ENCODE data around the gene EXOC6B.

Gene EXOC6B

DNA sequence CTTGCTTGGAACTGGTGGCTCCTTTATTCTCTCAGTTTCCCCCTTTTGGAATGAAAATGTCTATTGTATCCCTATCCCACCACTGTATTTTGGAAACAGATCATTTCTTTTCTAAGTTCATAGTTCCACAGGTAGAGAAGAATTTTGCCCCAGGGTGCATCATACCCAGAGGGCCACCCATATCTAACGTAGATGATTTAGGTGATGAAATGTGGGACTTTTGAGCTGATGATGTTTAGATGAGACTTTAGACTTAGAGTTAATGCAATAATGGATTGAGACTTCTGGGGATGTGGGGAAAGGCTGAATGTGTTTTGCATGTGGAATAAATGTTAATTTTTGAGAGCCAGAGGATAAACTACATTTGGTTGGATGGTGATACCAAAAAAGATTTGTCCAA, 570.3 kb downstream of the EXOC6B start:
- no peak for DNase-seq

DNA sequence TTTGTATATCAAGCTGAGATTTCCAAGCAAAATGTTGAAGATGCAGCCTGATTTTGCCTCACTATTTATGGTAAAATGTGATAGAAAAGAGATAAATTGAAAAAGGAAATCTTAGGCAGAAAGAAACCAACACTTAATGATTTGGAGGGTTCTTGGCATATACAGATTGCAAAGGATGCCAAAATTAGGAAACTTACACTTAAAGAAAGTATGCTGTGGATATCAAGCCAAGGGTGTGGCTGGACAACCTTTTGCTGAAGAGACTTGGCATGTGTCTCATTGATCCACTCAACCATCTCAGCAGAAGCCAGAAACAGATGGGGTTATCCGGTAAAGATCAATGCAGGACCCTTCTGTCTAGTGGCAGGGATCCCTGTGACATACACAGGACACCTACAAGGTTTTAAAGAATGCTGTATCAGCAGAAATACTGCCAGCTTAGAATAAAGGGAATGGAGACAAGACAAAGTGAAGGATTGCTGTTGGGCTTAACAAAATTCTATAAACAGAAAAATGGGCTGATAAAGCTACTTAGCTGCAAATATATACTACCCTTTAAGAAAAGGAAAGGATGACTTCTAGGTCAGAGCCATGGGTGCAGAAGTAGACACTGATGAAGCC, 570.9 kb downstream of the EXOC6B start:
- no peak for DNase-seq

DNA sequence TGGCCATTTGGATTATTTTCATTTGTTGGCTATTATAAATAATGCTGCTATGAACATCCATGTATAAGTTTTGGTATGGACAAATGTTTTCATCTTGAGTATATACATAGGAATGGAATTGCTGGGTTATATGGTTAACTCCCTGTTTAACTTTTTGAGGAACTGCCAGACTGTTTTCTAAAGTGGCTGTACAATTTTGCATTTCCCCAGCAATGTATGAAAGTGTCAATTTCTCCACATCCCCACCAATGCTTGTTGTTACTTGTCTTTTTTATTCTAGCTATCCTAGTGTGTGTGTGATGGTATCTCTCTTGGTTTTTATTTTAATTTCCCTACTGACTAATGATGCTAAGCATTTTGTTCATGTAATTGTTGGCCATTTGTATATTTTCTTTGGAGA, 587.5 kb downstream of the EXOC6B start:
- no peak for DNase-seq

DNA sequence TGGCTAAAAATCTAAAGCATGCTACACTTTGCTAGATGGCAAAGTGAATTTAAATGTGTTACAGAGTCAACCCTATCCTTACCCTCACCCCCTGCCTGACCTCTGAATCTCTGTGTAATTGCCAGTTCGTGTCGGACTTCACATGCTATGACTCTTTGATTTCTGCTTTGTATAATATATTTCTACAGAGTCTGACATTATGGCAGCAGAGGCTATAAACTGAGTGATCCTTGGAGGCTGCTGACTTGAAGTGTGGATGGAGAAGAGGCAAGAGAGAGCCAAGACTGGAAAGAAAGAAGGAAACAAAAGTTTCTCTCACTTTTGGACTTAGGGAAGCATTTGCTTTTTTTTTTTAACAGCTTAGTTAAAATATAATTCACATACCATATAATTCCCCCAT, 588.3 kb downstream of the EXOC6B start:
- DNase-seq, result no peak

DNA sequence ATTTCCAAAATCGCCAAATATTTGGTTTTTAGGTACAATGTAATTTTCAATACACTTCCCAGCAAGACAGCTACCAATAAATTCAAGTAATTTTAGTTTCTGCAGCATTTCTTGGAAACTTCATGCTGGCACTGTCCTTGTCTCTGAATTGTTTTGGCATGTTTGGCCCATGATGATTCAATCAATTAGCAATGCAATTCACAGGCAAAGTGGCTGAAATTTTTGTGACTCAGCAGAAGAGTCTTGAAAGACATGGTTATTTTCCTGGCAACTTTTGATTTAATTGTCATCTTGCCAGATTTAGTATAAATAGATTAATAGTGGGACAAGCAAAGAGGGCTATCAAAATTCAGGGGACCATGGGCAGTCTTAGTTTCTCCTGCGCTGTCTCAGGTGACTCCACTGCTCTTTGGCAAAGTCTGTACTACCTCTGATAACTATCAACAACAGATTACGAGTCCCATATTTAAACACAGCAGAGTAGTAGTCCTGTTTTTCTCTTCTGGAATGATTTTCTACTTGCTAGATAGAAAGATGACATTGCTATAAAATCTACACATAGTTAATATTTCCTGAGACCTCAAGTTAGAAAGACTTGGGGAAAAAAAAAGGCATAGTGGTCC, 589.3 kb downstream of the EXOC6B start:
- no peak for DNase-seq

DNA sequence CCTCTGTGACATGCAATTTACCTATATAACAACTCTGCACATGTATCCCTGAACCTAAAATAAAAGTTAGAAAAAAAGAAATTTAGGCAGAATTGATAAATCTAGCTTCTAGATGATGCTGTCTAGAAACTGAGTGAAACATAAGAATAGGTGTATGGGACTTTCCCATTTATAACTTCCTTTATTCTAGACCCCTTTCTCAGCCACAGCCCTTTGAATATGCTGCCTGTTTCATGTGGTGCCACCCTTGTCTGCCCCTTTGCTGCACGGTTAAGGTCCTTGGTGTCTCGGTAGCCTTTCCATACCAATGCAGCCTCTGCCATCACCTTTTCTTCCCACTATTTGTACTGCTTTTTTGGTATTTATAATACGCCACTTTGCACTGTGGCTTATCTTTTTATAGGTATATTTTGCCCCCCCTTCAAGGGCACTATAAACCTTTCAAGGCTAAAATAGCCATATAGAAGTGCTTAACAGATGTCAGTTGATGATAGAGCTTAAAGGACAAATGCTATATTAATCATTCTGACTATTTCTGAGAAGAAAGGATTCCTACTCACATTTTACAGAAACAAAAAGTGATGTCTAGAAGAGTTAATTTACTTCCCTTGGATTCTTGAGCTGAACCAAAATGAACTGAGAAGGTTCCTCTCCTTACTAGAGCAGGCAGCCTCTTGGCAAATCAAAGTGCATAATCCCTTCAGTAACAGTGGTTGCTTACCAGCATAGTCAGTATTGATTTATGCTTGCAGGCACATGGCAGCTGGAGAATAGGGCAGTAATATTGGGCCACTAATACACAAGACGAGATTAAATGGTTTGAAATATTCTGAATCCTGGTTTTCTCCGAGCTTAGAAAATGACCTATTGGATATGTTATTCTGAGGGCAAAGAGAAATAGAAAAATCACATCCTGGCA, 590.1 kb downstream of the EXOC6B start:
- no peak for DNase-seq

DNA sequence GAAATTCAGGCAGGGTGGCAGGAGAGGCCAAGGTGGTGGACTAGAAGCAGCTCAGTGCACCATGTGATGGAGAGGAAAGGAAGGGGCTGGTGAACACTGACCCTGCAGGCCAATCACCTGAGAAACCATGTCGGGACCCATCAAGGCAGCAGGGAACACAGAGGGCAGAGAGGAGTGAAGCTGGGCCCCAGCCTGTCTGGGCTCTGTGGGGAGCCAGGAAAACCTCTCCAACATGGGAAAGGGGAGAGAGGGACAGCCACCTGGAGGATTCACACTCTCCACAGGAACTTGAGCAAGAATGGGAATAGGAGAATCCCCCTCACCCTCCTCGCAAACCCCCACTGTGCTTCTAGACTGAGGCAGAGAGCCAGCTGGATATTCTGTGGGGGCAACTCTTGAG, 592.6 kb downstream of the EXOC6B start:
- DNase-seq, result no peak

DNA sequence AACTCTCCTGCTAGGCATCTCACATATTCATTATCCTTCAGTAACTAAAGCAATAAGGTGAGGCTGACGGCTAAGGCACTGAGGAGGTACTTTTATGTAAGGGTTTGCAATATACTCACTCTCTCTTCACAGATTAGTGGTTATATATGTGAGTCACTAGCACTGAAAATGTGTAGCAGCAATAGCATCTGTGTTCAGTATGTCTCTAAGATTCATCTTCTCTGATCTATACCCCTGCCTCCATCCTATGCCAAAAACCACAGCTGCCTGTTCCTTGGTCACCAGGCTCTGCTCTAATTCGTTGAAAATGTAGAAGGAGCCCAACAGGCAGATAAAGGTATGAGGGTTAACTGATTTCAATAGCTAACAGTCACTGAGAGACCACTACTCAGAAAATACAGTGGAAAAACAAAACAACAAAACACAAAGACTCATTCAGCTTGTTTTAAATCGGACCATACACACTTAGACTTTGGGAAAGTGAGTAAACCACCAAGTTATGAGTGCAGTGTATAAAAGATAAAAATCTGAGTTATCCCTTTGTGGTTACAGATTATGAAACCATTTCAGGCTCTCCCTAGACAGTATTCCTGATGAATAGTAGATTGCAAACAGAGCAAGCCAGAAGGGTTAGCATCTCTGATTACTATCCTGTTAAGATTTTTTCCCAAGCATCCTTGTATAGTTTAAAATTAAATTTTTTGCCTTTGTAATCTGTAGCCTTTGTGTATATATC, 602.8 kb downstream of the EXOC6B start:
- DNase-seq, result no peak

DNA sequence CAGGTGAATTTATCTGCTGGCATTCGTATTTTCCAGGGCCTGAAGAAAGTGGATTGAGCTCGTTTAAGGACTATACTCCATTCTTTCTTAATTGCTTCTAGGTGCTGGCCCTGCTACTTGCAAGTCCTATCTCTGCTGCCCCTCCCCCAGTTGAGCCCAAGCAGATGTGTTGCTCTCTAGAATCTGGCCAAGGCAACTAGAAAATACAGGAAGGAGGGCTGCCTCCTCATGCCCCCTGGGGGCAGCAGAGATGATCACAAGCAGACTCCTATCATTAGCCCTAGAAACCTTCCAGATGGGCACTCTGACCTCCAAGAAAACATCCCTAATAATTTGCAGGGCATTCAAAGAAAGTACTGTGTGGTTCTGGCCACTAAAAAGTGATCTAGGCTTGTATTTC, 605.7 kb downstream of the EXOC6B start:
- DNase-seq, result no peak

DNA sequence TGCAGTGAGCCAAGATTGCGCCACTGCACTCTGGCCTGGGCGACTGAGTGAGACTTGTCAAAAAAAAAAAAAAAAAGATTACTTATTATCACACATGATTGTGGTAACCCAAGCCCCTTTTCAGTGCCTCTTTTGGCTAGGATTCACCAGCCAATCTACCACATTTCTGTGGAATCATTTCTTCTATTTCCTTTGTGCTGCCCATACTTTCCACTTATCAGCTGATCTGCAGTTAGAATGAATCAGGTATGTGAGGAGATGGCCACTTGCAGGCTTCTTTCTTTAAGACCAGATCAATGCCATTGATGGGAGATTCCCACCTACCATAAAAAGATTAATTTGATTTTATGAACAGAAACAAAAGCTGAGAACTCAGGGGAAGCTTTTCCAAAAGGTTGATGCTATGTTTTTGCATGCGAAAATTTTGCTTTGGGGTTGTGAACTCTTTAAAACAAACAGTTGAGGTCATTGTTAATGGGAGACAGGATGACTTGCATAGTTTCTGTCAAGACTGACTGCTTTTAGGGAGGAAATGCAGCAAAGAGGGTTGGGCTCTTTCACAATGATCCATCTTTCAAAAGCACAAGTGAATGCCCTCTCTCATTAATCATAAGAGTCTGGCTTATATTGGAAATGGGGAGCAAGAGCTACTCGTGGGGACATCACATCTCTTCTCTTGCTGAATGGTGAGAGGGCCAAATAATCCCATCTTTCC, 611.2 kb downstream of the EXOC6B start:
- no peak for DNase-seq

DNA sequence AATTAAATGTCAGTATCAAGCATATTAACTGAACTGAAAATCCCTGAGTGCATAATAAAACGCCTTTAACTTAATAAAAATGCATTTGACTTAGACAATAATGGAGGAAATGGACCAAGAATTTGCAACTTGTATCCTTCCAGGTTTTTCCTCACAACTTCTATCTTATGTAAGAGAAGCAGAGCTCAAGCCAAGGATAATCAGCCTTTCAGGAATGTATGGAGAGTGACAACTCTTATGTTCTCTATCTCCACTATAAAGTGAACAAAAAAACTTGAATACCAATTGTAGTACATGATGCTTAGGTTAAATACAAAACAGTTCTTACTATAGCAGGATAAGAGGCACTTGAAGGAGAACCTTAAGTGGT, 613.4 kb downstream of the EXOC6B start:
- no peak for DNase-seq

DNA sequence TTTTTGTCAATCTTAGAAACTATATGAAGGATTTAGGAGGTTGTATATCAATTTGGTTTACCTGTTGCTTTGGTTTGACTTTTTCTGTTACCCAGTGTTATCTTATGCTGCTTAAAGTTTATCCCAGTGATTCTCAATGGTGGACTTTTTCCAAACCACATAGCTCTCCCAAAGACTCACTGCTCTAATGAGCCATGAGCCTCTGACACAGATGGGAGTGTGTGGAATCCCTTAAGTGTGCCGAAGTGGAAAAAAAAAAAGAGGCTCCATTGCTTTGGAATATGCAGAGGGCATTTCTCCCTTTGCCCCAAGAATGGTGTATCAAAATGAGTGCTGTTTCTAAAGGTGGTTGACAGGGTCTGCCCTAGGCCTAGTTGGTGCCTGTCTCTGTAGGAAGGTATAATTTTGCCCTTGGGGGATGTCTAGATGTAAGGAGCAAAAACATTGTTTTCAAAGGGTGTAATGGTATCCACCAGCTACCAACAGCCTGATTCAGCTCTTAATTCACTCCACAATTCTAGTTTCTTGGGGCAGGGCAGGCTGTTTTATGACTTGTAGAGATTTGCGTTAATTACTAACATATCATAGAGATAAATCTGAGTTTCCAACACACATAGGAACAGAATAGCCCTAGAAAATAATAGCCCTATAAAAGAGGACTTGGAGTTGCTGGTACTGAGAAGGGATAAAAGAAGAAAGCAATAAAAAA, 613.9 kb downstream of the EXOC6B start:
- no peak for DNase-seq

DNA sequence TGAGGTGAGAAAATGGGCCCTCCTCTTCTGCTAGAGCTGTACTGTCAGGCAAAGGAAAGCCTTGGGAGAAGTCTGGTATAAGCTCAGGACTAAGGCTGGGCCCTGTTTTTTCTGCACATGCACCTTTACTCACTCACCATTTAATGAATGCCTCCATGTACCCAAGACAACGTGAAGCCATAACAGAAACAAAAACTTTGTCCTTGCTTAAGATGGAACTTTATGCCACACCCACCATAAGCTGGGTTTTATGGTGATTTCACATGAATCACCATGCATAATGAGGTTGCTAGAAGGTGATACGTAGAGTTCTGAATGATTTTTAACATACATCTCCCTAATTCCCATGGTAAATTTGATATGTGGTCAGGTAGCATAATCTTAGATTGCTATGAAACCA, 614.5 kb downstream of the EXOC6B start:
- no peak for DNase-seq

DNA sequence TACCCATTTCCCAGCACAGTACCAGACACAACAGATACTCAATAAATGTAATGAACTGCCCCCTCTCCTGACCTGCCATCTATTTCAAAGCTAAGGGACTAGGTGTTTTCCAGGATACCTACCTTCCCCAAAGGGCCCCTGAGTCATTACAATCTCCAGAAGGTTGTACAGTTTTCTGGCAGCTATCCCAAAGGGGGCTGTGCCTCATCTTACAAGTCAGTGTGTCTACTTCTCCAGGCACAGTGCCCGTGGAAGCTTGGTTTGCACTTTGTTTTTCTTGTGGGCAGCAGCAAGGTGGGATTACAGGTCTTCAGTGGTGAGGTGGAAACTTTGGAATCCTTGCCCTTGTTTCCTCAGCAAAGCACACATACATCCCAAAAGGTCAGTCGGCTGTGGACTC, 615.4 kb downstream of the EXOC6B start:
- DNase-seq, result no peak

DNA sequence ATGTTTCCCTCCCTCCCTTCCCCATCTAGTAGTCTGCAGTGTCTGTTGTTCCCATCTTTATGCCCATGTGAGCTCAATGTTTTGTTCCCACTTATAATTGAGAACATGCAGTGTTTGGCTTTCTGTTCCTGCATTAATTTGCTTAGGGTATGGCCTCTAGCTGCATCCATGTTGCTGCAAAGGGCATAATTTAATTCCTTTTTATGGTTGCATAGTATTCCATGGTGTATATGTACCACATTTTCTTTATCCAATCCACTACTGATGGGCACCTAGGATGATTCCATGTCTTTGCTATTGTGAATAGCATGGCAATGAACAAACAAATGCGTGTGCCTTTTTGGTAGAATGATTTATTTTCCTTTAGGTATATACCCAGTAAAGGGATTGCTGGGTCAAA, 617.6 kb downstream of the EXOC6B start:
- no peak for DNase-seq

DNA sequence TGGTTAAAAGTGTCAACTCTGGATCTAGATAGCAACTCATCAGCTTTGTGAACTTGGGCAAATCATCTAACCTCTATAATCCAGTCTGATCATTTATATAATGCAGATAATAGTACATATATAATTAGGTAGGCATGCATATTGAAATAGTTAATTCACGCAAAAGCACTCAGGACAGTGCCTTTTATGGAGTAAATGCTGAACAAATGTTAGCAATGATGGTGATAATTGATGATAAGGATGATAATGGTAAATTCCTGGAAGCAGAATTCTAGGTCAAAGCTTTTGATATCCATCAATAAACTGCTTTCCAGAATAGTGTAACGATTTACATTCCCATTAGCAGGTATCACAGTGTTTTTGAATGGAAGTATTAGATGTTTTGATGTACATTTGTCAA, 618.5 kb downstream of the EXOC6B start:
- no peak for DNase-seq

DNA sequence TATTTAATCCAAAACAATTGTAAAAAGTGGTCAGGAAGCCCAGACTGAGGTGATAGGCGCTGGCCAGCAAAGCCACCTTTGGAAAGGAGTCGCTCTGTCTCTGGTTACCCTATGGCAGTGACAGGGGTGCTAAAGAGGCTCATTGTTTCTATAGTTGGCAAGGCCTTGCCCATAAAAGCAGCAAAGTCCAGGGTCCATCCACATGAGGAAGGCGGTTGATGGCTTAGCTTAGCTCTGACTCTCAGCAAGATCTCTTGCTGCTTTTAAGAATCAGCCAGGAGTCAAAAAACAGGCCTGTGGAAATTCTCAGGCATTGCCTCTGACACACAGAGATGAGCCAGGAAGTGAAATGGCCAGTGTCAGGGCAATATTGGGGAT, 620.3 kb downstream of the EXOC6B start:
- DNase-seq, result no peak

DNA sequence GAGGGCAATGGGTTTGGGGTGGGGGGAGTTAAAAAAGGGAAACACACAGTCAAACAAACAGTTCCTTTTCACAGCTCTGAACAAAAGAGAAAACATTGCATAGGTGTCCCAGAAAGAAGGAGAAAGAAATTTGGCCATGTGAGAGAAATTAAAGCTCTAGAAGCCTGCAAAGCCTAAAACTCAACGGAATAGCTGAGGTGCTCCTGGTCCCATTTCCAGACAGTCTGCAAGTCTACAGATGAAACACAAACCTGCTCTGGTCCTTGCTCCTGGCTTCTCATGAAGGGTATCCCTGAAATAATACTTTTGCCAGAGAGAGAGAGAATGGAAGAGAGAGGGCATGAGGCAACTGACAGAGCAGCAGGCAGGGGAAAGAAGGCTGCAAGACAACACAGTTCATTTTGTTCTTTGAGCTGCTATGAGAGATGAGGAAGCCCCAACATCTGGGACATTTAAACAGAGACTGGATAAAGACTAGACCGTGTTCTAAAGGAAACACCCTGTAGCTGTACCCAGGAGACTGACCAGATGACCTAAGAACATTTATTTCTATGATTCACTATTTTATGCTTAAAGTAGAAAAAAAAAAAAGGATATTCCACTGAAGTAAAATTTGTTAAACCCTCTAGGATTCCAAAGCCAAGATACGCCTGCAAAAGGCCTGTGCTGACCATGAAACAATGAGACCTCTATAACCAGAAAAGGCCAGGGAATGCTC, 620.9 kb downstream of the EXOC6B start:
- no peak for DNase-seq

DNA sequence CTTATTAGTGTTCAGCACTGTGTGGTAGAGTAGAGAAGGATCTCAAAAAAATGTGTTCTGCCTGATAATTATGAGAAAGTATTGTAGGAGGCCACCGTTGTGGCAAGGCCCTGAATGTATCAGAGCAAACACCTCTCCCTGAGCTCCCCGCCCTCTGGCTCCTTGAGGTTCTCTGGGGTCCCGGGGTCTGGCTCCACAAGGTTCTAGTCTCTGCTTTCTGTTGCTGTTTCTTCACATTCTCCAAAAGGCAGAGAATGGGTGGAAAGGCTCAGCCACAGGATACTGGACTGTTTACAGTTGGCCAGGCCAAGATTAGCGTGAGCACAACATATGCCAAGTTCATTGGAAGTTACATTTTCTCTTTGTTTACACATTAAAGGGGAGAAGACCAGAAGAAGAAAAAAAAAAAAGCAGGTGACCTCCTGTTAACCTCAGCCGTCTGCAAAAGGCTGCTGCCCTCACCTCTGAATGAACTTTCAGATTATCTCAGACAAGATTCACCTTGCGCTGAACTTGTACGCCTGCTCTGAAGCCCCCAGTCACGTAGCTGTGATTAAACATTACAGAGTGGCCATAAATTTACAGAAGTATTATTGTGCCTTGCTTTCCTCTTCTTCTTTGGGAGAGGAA, 621.6 kb downstream of the EXOC6B start:
- DNase-seq, result no peak

DNA sequence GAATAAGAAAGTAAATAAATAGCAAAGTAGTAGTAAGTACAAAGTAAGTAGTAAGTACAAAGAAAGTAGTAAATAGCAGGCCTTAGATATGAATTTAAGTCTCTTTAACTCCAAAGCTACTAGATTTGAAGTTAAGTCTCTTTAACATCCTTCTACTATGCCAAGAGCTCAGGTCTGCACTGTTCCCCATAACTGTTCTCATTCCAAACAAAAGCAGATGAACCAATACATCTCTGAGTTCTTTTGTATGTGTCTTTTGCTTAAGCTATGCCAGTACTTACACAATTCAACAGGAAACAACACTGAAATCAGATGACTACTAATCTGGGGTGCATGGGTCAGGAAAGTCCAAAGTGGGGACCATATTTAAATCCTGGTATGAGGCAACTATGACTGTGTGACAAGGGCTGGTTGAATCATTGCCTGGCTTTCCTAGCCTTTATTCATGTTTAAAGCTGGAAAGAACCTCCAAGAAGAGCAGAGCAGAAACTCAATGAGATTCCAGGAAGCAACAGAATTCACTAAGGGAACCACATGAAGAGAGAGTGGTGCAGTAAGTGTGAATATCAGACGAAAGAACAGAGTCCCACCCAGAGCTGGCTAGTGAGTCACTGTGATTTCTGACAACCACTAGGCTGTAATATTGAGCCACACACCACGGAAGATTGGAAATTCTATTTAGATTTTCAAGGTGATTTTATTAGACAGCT, 627.1 kb downstream of the EXOC6B start:
- DNase-seq, result no peak

All from NCI-H748 treated with DMSO at 0.1 percent for 48 hours (cell line).